ENCODE results near the gene SUCLG2.

SUCLG2 gene

DNA sequence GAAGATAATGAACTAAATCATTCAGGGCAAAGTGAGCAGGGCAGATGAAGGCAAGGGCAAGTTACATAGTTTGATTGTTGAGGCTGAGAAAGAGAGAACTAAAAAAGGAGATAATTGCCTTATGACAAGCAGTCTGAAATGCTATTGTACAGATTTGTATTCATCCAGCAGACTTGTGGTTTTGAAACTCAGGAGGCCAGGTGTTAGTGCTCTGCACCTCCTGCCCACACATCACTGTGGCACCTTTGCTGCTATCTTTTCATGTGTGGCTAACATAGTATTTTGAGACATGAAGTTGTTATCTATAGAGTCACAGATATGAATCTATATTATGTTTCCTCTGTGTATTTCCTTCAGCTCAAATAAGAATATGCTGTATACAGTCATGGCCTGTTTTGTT lies 24.3 kb upstream of the SUCLG2 start:
- Histone ChIP-seq H3K9ac (ENCODE audit: low read depth, low read length) (no peak overlapping the region), H3K4me1 (ENCODE audit: insufficient read depth, low read length) (no peaks in the 10 kb centered on the region), H3K27ac (ENCODE audit: low read length) (no peak overlapping the region)

GRCh38 chr3:67674055-67674454 lies 19.6 kb upstream of the SUCLG2 start:
- Histone ChIP-seq H3K4me3 (ENCODE audit: low read length) (no peak overlapping the region), H3K27me3 (ENCODE audit: insufficient read depth, low read length) (no peaks in the 10 kb centered on the region)

More for the DNA sequence above, 24.3 kb upstream of the SUCLG2 start:
- Histone ChIP-seq H3K27me3 (ENCODE audit: insufficient read depth, low read length) (no peaks in the 10 kb centered on the region), H3K4me3 (ENCODE audit: low read length) (no peak overlapping the region), H3K36me3 (ENCODE audit: insufficient read depth, low read depth, low read length) (no peaks in the 10 kb centered on the region), H3K9me3 (ENCODE audit: insufficient read depth, low read depth, low read length) (no peaks in the 10 kb centered on the region)

DNA sequence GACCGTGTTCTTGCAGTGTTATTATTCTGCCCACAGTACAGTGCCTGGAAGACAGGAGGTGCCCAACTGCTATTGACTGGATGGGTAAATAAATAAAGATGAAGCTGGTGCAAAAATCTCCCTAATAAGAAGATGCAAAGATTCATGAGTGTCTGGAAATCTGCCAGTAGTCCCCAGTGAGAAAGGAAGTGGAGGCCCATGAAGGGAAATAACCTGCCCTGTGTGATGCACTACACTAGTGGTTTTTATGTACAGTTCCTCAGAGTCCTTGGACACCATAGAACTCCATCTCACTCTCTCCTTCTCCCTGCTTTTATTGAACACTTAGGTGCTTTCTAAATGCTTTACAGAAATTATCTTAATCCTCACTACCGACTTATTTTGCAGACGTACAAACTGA lies 8.3 kb upstream of the SUCLG2 start:
- Histone ChIP-seq H3K27me3 (ENCODE audit: insufficient read depth, low read length) (no peaks in the 10 kb centered on the region), H3K4me3 (ENCODE audit: low read length) (no peak overlapping the region), H3K9ac (ENCODE audit: low read depth, low read length) (no peak overlapping the region), H3K36me3 (ENCODE audit: insufficient read depth, low read depth, low read length) (no peaks in the 10 kb centered on the region), H3K27ac (ENCODE audit: low read length) (no peak overlapping the region), H3K9me3 (ENCODE audit: insufficient read depth, low read depth, low read length) (no peaks in the 10 kb centered on the region; the same call in 1 of the 2 replicates), H3K4me1 (ENCODE audit: insufficient read depth, low read length) (no peaks in the 10 kb centered on the region)

More at GRCh38 chr3:67674055-67674454, 19.6 kb upstream of the SUCLG2 start:
- Histone ChIP-seq H3K4me1 (ENCODE audit: insufficient read depth, low read length) (no peaks in the 10 kb centered on the region), H3K9me3 (ENCODE audit: insufficient read depth, low read depth, low read length) (no peaks in the 10 kb centered on the region), H3K9ac (ENCODE audit: low read depth, low read length) (no peak overlapping the region), H3K36me3 (ENCODE audit: insufficient read depth, low read depth, low read length) (no peaks in the 10 kb centered on the region), H3K27ac (ENCODE audit: low read length) (no peak overlapping the region)

DNA sequence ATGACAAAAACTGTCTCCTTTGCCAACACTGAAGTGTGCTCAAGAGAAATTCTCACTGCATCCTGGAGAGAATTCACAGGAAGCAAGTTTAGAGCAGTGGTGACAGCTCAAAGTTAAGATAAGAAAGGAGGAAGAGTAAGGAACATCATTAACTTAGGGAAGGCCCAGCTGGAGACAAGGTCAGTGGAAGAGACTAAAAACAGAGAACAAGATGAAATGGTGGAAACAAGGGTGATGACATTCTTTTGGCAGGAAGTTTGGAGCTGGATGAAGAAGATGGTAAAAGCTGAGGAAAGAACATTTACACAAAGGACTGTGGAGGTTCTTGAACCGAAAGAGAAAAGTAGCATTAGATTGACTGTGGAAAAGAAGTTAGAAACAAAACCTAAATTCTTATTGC lies 6.7 kb upstream of the SUCLG2 start:
- H3K9me3 ChIP-seq (ENCODE audit: insufficient read depth, low read depth, low read length): no peaks in the 10 kb centered on the region
- H3K4me3 ChIP-seq (ENCODE audit: low read length): no peak overlapping the region
- H3K9ac ChIP-seq (ENCODE audit: low read depth, low read length): no peak overlapping the region
- no peak overlapping the region for H3K27ac ChIP-seq (ENCODE audit: low read length)
- no peaks in the 10 kb centered on the region for H3K27me3 ChIP-seq (ENCODE audit: insufficient read depth, low read length)
- no peaks in the 10 kb centered on the region for H3K4me1 ChIP-seq (ENCODE audit: insufficient read depth, low read length)
- H3K36me3 ChIP-seq (ENCODE audit: insufficient read depth, low read depth, low read length): no peaks in the 10 kb centered on the region

- no peaks in the 10 kb centered on the region for H3K27me3 ChIP-seq (ENCODE audit: insufficient read depth, low read length)
Observed at GRCh38 chr3:67657192-67657591, 2.8 kb upstream of the SUCLG2 start.

GRCh38 chr3:67656614-67657013 lies 2.2 kb upstream of the SUCLG2 start:
- peaks cover 7% of the 10 kb centered on the region; the same call in 1 of the 2 replicates for H3K36me3 ChIP-seq (ENCODE audit: insufficient read depth, low read depth, low read length)
- no peak overlapping the region for H3K4me3 ChIP-seq (ENCODE audit: low read length)
- no peaks in the 10 kb centered on the region for H3K27me3 ChIP-seq (ENCODE audit: insufficient read depth, low read length)
- no peak overlapping the region for H3K27ac ChIP-seq (ENCODE audit: low read length)
- H3K9ac ChIP-seq (ENCODE audit: low read depth, low read length): no peak overlapping the region
- H3K4me1 ChIP-seq (ENCODE audit: insufficient read depth, low read length): peaks cover 3% of the 10 kb centered on the region; the same call in 1 of the 2 replicates
- no peaks in the 10 kb centered on the region for H3K9me3 ChIP-seq (ENCODE audit: insufficient read depth, low read depth, low read length)

More at GRCh38 chr3:67657192-67657591, 2.8 kb upstream of the SUCLG2 start:
- Histone ChIP-seq H3K4me1 (ENCODE audit: insufficient read depth, low read length) (peaks cover 3% of the 10 kb centered on the region; the same call in 1 of the 2 replicates), H3K9ac (ENCODE audit: low read depth, low read length) (no peak overlapping the region), H3K9me3 (ENCODE audit: insufficient read depth, low read depth, low read length) (no peaks in the 10 kb centered on the region), H3K27ac (ENCODE audit: low read length) (no peak overlapping the region), H3K36me3 (ENCODE audit: insufficient read depth, low read depth, low read length) (peaks cover 3% of the 10 kb centered on the region; the same call in 1 of the 2 replicates), H3K4me3 (ENCODE audit: low read length) (no peak overlapping the region)

GRCh38 chr3:67655364-67656121 lies 1.1 kb upstream of the SUCLG2 start:
- Histone ChIP-seq H3K9ac (ENCODE audit: low read depth, low read length) (no peak overlapping the region), H3K27me3 (ENCODE audit: insufficient read depth, low read length) (no peaks in the 10 kb centered on the region), H3K9me3 (ENCODE audit: insufficient read depth, low read depth, low read length) (no peaks in the 10 kb centered on the region), H3K36me3 (ENCODE audit: insufficient read depth, low read depth, low read length) (peaks cover 7% of the 10 kb centered on the region; the same call in 1 of the 2 replicates), H3K4me3 (ENCODE audit: low read length) (peak overlapping the region; percentile 83; the same call in 1 of the 2 replicates), H3K4me1 (ENCODE audit: insufficient read depth, low read length) (peaks cover 3% of the 10 kb centered on the region; the same call in 1 of the 2 replicates), H3K27ac (ENCODE audit: low read length) (no peak overlapping the region)

DNA sequence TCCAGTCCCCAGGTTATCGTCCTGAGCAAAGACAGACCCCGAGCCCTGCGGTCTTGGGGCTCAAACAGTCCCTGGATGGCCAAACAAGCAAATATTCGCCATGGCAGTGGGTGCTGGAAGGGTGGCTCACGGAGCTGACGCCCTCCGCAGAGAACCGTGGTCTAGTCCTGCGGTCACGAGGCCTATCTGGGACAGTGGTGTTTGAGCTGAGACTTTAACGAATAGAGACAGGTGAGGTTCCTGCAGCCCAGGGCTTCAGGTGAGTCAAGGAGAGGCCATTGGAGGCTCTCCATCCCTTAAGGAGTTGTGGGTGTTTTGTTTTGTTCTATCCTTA lies 399 bp upstream of the SUCLG2 start:
- Histone ChIP-seq H3K27me3 (ENCODE audit: insufficient read depth, low read length) (no peaks in the 10 kb centered on the region), H3K9ac (ENCODE audit: low read depth, low read length) (peak overlapping the region; percentile 93; the same call in 1 of the 2 replicates), H3K27ac (ENCODE audit: low read length) (no peak overlapping the region), H3K4me3 (ENCODE audit: low read length) (peak overlapping the region; percentile 83), H3K9me3 (ENCODE audit: insufficient read depth, low read depth, low read length) (no peaks in the 10 kb centered on the region), H3K36me3 (ENCODE audit: insufficient read depth, low read depth, low read length) (peaks cover 7% of the 10 kb centered on the region; the same call in 1 of the 2 replicates), H3K4me1 (ENCODE audit: insufficient read depth, low read length) (peaks cover 3% of the 10 kb centered on the region; the same call in 1 of the 2 replicates)

GRCh38 chr3:67653425-67654098 lies 850 bp downstream of the SUCLG2 start:
- H3K27me3 ChIP-seq (ENCODE audit: insufficient read depth, low read length): no peaks in the 10 kb centered on the region
- H3K9me3 ChIP-seq (ENCODE audit: insufficient read depth, low read depth, low read length): no peaks in the 10 kb centered on the region
- peak overlapping the region; percentile 83 for H3K4me3 ChIP-seq (ENCODE audit: low read length)
- peak overlapping the region; percentile 45 for H3K27ac ChIP-seq (ENCODE audit: low read length)
- H3K9ac ChIP-seq (ENCODE audit: low read depth, low read length): peak overlapping the region; percentile 93
- peaks cover 7% of the 10 kb centered on the region; the same call in 1 of the 2 replicates for H3K36me3 ChIP-seq (ENCODE audit: insufficient read depth, low read depth, low read length)
- peaks cover 3% of the 10 kb centered on the region; the same call in 1 of the 2 replicates for H3K4me1 ChIP-seq (ENCODE audit: insufficient read depth, low read length)

GRCh38 chr3:67650084-67650483 lies 4.3 kb downstream of the SUCLG2 start:
- Histone ChIP-seq H3K36me3 (ENCODE audit: insufficient read depth, low read depth, low read length) (peaks cover 7% of the 10 kb centered on the region; the same call in 1 of the 2 replicates), H3K4me3 (ENCODE audit: low read length) (no peak overlapping the region), H3K27ac (ENCODE audit: low read length) (no peak overlapping the region), H3K27me3 (ENCODE audit: insufficient read depth, low read length) (no peaks in the 10 kb centered on the region), H3K4me1 (ENCODE audit: insufficient read depth, low read length) (peaks cover 3% of the 10 kb centered on the region; the same call in 1 of the 2 replicates), H3K9ac (ENCODE audit: low read depth, low read length) (no peak overlapping the region), H3K9me3 (ENCODE audit: insufficient read depth, low read depth, low read length) (no peaks in the 10 kb centered on the region)

GRCh38 chr3:67649681-67650080 lies 4.7 kb downstream of the SUCLG2 start:
- Histone ChIP-seq H3K27ac (ENCODE audit: low read length) (no peak overlapping the region), H3K27me3 (ENCODE audit: insufficient read depth, low read length) (no peaks in the 10 kb centered on the region), H3K4me3 (ENCODE audit: low read length) (no peak overlapping the region), H3K9me3 (ENCODE audit: insufficient read depth, low read depth, low read length) (no peaks in the 10 kb centered on the region), H3K36me3 (ENCODE audit: insufficient read depth, low read depth, low read length) (peaks cover 7% of the 10 kb centered on the region; the same call in 1 of the 2 replicates), H3K9ac (ENCODE audit: low read depth, low read length) (no peak overlapping the region), H3K4me1 (ENCODE audit: insufficient read depth, low read length) (peaks cover 3% of the 10 kb centered on the region; the same call in 1 of the 2 replicates)

Data from iPS-20b (cell line).